Nephron progenitor cell (in vitro differentiated cells): Measurements from ENCODE around the gene ENG.

Experiments
- DNase-seq: peaks from one replicate; pipeline ENCODE4 v3.0.0; 2021
- H3K27ac Mint-ChIP-seq: 2 replicates; pipeline ENCODE4 v1.8.0; 2021; ENCODE audit warnings: mild to moderate bottlenecking, moderate library complexity, mixed read lengths
- H3K27me3 Mint-ChIP-seq: 2 replicates; pipeline ENCODE4 v1.8.0; 2021; ENCODE audit warnings: mild to moderate bottlenecking, low read depth, mixed read lengths; ENCODE audit not compliant: poor library complexity
- H3K36me3 Mint-ChIP-seq: 2 replicates; pipeline ENCODE4 v1.8.0; 2021; ENCODE audit warnings: low read depth, mixed read lengths
- H3K4me1 Mint-ChIP-seq: 2 replicates; pipeline ENCODE4 v1.8.0; 2021; ENCODE audit warnings: mixed read lengths
- H3K4me3 Mint-ChIP-seq: 2 replicates; pipeline ENCODE4 v1.8.0; 2021; ENCODE audit warnings: mild to moderate bottlenecking, moderate library complexity, mixed read lengths
- H3K9me3 Mint-ChIP-seq: 2 replicates; pipeline ENCODE4 v1.8.0; 2021; ENCODE audit warnings: mild to moderate bottlenecking, moderate library complexity, mixed read lengths
- TF ChIP-seq, protein P1 (sequence below): fragments of 200-600 bp; sonication (generic); IDR thresholded peaks from 2 replicates; pipeline ENCODE4 v1.5.0; 2021; ENCODE audit warnings: antibody characterized with exemption

ENG gene

DNA sequence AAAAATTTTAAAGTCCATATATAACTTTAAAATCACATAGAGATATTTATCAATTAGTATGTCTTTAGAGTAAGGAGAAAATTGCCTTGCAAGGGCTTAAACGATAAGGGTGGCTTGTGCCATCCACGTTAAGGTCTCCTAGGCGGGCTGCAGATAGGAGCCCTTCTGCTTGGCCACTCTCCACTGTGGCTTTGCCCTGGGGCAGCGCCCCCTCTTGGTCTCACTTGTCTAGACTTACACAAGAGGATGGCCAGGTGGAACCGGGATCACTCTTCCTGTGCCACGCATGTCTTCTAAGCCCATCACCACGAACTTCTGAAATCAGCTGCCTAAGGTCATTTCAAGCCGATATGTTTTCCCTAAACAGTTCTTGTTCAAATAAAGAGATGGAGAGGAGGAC is 48.8 kb downstream of the ENG start:
- H3K9me3 Mint-ChIP-seq, result no peaks in the 10 kb centered on the region
- peaks cover 17% of the 10 kb centered on the region for H3K4me1 Mint-ChIP-seq
- H3K27ac Mint-ChIP-seq, result no peak overlapping the region
- H3K4me3 Mint-ChIP-seq, result no peak overlapping the region
- DNase-seq, result peak; percentile 61
- TF ChIP-seq, protein P1, sequence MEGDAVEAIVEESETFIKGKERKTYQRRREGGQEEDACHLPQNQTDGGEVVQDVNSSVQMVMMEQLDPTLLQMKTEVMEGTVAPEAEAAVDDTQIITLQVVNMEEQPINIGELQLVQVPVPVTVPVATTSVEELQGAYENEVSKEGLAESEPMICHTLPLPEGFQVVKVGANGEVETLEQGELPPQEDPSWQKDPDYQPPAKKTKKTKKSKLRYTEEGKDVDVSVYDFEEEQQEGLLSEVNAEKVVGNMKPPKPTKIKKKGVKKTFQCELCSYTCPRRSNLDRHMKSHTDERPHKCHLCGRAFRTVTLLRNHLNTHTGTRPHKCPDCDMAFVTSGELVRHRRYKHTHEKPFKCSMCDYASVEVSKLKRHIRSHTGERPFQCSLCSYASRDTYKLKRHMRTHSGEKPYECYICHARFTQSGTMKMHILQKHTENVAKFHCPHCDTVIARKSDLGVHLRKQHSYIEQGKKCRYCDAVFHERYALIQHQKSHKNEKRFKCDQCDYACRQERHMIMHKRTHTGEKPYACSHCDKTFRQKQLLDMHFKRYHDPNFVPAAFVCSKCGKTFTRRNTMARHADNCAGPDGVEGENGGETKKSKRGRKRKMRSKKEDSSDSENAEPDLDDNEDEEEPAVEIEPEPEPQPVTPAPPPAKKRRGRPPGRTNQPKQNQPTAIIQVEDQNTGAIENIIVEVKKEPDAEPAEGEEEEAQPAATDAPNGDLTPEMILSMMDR, result peak; percentile 41
- peaks cover 21% of the 10 kb centered on the region for H3K36me3 Mint-ChIP-seq
- peaks cover 7% of the 10 kb centered on the region for H3K27me3 Mint-ChIP-seq

DNA sequence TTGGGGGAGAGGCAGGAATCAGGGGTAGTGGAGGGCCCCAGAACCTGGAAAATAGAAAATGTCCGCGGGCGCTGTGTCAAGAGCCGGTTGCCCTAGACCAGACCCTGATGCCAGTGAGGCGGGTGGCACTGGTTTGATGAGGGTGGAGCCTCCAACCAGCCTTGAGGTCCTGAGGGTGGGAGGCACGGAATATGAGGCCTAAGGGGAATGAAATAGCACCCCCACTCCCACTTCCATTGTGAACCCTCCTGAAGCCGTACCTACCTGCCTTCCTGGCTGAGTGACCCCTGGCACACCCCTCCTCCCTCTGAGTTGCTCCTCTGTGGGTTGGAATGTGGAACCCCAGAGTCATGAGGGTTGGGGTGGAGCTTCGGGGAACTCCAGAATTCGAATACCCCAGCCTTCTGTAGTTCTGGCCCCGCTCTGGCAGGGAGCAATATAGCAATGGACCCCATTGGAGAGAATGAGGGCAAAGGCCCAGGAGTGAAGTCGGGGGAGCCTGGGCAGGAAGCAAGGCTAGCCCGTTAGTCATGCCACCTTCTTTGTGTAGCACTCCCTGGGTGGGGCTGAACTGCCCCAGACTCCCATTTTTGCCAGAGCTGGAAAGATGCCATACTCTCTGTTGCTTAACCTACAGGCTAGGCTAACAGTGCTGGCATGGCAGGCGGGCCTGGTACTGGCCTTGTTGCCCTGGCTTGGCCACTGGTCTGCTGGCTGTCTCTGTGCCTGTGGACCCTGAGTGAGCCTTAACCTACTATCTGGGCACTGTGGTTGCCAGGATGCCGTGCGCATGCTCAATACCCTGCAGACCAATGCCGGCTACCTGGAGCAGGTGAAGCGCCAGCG is 50.7 kb downstream of the ENG start:
- Mint-ChIP-seq H3K27me3 (peaks cover 14% of the 10 kb centered on the region), H3K4me1 (peaks cover 17% of the 10 kb centered on the region), H3K36me3 (peaks cover 21% of the 10 kb centered on the region), H3K27ac (peak overlapping the region; percentile 44), H3K9me3 (no peaks in the 10 kb centered on the region), H3K4me3 (peak overlapping the region; percentile 97)
- TF ChIP-seq, protein P1, result no peak
- no peak for DNase-seq

DNA sequence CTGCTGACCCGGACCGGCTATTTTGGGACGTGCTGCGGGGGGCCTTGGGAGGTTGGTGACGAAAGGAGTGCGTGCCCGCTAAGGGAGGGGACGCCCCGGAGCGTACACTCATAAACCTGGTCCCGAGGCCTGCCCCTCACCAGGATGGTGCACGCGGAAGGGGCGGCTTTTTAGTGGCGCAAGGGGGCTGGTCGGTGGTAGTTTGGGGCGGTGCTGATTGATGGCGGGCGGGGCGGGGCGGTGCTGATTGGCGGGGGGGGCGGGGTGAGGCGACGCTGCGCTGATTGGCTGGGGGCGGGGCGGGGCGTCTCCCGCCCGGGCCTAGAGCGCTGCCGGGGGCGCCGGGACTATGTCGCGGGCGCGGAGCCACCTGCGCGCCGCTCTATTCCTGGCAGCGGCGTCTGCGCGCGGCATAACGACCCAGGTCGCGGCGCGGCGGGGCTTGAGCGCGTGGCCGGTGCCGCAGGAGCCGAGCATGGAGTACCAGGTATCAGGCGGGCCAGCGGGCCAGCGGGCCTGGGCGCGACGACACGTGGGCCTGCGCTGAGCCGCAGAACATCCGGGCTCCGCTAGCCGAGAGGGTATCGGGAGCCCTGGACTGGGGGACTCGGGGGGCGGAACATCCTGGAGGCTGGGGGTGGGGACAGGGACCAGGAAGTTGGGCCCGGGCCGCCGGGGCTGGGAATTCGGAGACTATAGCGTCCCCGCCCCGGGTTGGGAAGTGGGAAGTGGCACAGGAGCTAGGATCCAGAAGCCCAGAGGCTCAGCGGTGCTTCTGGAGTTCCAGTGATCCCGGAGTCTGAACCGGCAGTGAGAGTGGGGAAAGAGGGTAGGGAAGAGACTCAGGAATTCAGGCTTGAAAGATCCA is 51.6 kb downstream of the ENG start, which contains the start of gene FPGS:
Gene FPGS (plus strand): TSS at position 307 of the 868 bp plus-strand sequence. CDS start 43 bp downstream, at position 350.
- peaks cover 14% of the 10 kb centered on the region for H3K27me3 Mint-ChIP-seq
- peak within 1 kb of the TSS; percentile 97 for H3K4me3 Mint-ChIP-seq
- H3K36me3 Mint-ChIP-seq, result peaks cover 17% of the 10 kb centered on the region
- H3K9me3 Mint-ChIP-seq, result no peaks in the 10 kb centered on the region
- TF ChIP-seq, protein P1, result no peak
- peaks cover 17% of the 10 kb centered on the region for H3K4me1 Mint-ChIP-seq
- H3K27ac Mint-ChIP-seq, result peak within 1 kb of the TSS; percentile 90
- DNase-seq, result peak; percentile 87

DNA sequence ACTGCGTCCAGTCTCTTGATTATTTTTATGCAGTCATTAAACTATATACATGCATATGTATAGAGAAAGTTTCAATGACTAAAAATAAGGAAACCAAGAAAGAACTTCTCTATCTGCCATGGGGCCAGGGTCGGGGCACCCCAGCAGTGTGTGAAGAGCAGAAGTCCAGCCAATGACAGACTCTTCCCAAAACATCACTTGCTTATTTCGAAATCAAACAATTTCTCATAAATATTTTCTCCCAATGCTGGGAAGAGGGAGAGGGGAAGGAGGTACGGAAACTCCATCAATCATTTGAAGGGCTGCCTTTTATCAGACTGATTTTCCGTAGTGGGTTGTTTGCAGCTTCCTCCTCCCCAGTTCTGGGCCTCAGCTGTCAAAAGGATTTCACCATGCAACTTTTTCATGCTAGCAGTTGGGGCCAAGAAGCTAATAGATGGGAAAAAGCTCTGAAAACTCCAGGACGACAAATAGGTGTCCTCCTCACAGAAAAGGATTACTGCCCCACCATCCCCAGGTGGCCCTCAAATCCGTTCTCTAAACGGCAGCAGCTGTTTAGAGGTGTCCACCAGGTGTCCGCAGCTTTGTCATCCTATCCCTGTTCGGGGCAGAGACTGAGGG is 52.4 kb downstream of the ENG start:
- Mint-ChIP-seq H3K9me3 (no peaks in the 10 kb centered on the region), H3K4me1 (peaks cover 17% of the 10 kb centered on the region), H3K27me3 (peaks cover 11% of the 10 kb centered on the region), H3K36me3 (peaks cover 10% of the 10 kb centered on the region), H3K27ac (peak overlapping the region; percentile 90), H3K4me3 (peak overlapping the region; percentile 97)
- DNase-seq, result no peak
- TF ChIP-seq, protein P1, result no peak

DNA sequence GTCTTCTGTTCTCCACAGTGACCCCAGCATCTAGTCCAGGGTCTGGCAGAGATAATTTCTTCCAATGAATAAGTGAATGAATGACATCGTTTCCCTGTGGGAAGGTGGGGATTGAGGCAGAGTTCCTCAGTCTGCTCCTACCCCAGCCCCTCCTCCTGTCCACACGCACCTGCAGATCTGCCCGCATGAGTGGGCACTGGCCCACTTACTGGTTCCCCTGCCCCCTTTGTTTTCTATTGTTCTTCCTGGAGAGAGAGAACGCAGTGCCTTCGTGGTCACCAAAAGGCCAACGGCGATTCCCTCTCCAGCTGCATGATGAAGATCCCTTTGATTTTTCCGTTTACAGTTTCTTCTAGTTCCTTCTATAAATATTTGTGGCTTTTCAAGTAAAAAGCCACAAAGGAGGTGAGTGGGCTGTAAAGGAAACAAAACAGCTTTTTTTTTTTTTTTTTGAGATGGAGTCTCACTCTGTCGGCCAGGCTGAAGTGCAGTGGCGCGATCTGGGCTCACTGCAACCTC is 57.5 kb downstream of the ENG start:
- Mint-ChIP-seq H3K4me3 (no peak overlapping the region), H3K27me3 (peaks cover 11% of the 10 kb centered on the region), H3K9me3 (no peaks in the 10 kb centered on the region), H3K36me3 (no peaks in the 10 kb centered on the region), H3K27ac (no peak overlapping the region), H3K4me1 (peaks cover 13% of the 10 kb centered on the region)
- no peak for DNase-seq
- TF ChIP-seq, protein P1, result no peak
